NCI-H748 treated with DMSO at 0.1 percent for 48 hours (cell line): ENCODE results near the gene PLPP3.

ENCODE experiments used
- DNase-seq: peaks from one replicate; lab custom pipeline; 2025; lab: John Stamatoyannopoulos, UW

Gene PLPP3

GRCh38 chr1:56496821-56497772 is 82.3 kb downstream of the PLPP3 start:
- peak; percentile 7 for DNase-seq

DNA sequence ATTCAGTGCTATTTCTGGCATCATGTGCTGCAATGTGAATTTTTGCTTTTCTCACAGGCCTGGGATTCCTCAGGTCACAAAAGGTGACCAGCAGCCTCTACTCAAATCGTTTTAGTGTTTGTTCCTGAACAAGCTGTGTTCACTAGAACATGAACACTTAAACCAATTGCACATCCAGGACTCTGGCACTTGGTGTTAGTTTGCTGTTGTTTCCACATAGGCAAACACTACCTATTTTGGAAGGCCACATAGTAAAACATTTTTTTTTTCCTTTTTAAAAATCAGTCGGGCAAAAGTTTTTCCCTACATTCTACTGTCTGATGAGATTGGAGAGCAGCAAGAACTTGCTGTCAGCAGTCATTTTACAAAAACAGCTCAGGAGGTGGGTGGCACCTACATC is 83.2 kb downstream of the PLPP3 start:
- DNase-seq = no peak

- DNase-seq = no peak
Observed at GRCh38 chr1:56495538-56495937, 83.8 kb downstream of the PLPP3 start.

DNA sequence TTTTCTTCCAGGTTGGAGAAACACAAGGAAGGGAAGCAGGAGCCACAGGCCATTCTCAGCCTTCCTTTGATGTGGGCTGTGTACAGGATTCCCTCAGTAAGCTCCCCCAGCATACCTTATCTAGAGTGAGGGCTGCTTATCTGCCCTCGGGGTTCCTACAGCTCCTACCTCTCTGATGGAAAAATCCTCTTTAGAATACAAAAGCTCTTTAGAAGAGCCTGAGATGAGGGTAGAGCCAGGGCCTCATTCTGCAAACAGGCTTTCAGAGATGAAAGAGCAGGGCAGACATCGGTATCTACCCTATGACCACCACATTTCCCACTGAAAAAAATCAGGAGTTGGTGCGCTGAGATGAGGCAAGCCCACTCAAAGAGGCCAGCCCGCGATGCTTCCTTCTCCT is 85.1 kb downstream of the PLPP3 start:
- DNase-seq = no peak

GRCh38 chr1:56493826-56494225 is 85.5 kb downstream of the PLPP3 start:
- no peak for DNase-seq

GRCh38 chr1:56491441-56491840 is 87.9 kb downstream of the PLPP3 start:
- DNase-seq = no peak

GRCh38 chr1:56490619-56491018 is 88.7 kb downstream of the PLPP3 start:
- no peak for DNase-seq

- DNase-seq = no peak
Observed at GRCh38 chr1:56489695-56490094, 89.7 kb downstream of the PLPP3 start.

DNA sequence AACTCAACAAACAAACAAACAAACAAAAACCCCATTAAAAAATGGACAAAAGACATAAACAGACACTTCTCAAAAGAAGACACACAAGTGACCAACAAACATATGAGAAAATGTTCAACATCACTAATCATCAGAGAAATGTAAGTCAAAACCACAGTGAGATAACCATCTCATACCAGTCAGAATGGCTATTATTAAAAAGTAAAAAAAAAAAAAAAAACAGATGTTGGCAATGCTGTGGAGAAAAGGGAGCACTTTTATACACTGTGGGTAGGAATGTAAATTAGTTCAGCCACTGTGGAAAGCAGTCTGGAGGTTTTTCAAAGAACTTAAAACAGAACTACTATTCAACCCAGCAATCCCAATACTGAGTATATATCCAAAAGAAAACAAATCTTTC is 94.7 kb downstream of the PLPP3 start:
- DNase-seq = no peak

DNA sequence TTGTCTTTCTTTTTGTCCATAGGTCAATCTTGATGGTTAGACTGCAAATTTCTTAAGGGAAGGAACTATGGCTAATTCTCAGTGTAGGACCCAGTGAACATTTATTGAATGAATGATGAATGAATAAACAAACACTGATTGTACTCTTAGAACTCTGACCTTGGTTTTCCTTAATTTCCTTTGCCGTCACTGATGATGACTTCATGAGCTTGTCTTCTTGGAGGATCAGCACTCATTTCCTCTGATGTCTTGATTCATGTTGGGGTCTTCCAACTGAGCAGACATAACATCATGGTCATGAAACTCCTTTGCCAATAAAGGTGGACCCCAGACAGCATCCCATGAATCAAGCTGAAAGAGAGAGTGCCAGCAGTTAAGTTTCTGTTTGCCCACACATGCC is 96.3 kb downstream of the PLPP3 start:
- DNase-seq = no peak

DNA sequence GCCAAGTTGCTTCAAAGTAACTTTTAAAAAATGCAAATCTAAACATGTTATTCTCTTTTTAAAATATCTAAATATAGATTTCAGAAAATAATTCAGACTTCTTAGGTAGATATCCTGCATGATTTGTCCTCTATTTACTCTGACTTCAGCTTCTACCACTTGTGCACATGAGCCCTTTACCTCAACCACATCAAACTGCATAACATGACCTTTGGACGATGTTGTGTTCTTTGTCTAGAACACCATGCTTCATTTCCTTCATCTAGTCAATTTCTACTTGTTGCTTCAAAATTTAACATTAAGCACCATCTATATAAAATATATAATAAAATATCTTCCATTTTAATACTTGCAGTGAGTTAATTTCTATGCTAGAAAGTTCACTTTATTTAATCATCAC is 96.9 kb downstream of the PLPP3 start:
- DNase-seq = no peak

DNA sequence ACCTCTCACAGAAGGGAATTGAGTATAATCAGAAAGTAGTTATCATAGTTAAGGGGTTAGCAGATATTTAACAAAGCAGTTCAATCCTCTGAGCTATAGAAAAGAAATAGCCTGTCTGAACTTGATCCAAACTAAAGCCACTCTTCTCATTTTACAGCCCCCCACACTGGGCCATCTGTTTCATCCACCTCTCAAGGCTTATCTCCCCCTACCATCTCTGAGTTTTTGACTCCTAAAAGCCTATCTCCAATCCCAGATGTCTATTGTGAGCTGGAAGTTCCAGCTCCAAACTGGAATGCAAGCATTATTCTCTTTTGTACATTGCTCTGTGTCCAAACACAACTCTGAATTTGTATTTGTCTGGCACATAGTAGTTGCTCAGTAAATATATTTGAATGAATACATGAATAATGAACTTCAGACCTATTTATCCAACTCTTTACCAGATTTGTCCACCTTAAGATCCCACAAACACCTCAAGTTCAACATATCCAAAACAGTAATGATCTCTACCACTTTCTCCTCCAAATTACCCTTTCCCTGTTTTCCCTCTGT is 98.1 kb downstream of the PLPP3 start:
- DNase-seq = no peak

- no peak for DNase-seq
Observed at GRCh38 chr1:56478734-56479133, 100.6 kb downstream of the PLPP3 start.

DNA sequence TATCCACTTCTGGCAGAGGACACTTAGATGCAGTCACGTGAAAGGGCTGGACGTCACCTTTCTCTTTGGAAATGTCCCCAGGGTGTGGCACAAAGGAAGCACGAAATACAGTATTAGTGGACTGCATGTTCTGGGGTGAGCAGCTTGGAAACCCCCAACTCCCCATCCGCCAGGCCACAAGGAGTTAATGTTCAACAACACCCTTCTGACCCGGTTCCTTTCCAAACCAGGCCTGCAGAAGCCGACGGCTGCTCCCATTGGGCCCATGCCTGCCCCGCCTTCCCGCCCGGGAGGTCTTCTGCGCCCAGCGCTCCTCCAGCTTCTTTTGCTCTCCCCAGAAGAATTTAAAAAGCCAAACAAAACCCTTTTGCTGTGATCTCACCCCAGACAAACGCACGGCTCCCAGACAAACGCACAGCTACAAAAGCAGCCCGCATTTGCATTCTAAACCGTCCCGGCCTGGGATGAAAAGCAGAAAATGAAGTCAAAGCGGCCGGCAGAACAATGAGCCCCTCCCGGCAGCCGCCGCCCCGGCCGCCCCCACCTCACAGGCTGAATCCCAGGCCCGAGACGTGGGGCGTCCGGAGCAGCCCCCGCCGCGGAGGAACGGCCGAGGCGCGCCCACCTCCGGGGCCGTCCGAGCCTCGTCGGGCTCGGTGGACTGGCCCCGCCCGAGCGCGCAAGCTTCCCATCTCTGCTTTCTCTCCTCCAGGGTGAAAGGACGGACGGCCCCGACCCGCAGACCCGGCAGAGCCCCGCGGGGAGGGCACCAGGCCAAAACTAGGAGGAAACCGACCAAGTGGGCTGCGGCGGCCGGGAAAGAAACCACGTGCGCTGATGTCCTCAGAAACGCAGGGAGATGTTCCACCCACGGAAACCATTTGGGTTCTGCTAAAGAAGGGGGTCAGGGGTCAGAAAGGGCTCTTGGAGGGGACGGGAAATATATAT is 101.9 kb downstream of the PLPP3 start:
- no peak for DNase-seq

DNA sequence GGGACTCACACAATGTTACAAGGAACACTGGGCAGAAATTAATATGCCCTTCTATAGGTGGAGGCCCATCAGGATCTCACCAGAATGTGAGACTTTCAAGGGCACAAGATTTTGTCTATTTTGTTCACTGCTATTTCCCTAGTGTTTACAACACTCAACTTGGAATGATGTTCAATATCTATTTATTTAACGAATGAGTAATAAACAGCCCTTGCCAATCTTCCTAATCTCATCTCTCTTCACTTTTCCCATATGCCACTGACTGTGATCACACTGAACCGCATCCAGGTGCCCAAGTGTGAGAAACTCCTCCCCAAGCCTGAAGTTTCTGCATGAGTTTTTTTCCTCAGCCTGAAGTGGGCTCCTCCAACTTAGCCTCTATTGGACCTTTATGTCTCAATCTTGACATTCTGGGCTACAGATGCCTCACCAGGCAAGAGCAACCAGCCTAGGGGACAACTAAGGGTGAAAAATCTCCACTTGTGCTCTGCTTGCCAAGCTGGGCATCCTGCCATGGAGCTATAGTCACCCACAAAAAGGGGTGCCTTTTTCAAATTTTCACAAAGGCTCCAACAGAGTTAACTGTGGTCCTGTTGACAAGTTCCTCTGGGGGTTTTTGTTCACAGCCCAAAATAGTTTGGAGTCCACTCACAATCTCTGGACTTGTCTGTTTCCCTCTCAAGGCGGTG is 105.6 kb downstream of the PLPP3 start:
- DNase-seq = no peak

- DNase-seq = no peak
Observed at GRCh38 chr1:56472860-56473259, 106.5 kb downstream of the PLPP3 start.

DNA sequence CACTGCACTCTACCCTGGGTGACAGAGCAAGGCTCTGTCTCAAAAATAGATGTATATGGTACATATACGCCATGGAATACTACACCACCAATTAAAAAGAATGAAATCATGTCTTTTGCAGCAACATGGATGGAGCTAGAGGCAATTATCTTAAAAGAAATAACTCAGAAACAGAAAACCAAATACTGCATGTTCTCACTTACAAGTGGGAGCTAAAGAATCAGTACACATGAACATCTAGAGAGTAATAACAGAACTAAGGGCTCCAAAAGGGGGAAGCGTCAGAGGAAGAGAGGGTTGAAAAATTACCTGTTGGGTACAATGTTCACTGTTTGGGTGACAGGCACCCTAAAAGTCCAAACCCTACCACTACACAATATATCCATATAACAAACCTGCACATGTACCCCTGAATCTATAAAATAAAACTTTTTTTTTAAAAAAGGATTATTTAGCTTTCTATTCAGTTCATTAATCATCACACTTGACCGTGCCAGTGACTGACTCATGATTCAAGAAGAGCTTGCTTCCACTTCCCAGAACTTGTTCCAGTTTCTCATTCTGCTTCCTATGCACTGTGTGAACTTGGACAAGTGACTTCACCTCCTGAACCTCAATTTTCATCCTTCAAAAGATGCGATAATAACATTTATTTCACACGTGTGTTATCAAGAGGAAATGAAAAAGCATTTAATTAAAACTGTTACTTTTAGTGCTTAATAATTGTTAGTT is 109.6 kb downstream of the PLPP3 start:
- DNase-seq = no peak

- DNase-seq = no peak
Observed at GRCh38 chr1:56468518-56468917, 110.8 kb downstream of the PLPP3 start.

DNA sequence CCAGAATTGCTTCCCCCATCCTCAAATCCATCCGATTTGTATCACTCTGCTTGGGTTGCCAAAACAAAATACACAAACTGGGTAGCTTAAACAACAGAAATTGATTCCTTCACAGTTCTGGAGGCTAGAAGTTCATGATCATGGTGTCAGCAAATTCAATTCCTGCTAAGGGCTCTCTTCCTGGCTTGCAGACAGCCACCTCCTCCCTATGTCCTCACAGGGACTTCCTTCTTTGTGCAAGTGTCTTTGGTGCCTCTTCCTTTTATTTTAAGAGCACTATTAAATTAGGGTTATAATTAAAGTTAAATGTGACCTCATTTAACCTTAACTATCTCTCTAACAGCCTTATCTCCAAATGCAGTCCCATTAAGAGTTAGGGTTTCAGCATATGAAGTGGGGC is 112.8 kb downstream of the PLPP3 start:
- DNase-seq = no peak

DNA sequence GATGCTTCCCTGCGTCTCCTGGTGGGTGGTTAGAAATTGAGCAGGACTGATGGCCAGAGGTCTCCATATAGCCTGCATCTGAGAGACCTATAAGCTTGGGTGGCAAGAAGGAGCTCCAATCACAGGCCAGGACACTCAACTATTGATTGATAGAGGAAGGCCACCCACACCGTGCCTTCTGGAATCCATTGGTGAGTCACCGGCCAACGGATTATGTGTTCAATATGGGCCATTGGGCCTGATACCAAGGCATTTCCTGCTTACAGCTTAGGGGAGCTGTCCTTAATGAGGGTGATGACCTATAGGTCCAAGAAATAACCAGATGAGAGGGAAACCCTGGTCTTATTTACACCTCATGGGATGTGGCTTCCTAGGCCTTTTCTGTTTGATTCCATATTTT is 115.1 kb downstream of the PLPP3 start:
- no peak for DNase-seq

DNA sequence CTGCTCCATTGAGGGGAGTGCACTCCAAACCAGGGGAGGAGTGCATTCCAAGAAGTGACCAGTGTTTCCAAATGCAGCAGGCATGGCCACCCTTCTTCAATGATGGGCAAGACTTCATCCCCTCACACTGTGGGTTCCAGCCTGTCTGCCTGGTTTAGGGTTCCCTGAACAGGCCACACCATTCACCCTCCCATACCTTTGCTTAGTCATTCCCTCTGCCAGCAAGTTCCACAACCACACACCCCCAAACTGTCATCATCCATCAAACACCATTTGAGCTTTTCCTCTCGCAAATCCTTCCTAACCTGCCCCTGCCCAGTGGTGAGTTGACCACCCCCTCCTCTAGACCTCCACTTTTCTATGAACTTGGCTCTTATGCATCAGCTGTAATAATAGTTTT is 116.0 kb downstream of the PLPP3 start:
- DNase-seq = no peak
